ENCODE results near the gene HPN. TPM values are rescaled to one million over a fixed set of nuclear protein-coding genes. Genes with fewer than 3 reads are reported as not detected.
"Not testable (repeated sequence)": the region's sequence is repeated elsewhere in the genome, so short reads cannot be mapped to it uniquely, and the experiment has no call there.

The HPN gene
- total RNA-seq, 1 experiment from 2014 or later = 3.0 TPM

DNA sequence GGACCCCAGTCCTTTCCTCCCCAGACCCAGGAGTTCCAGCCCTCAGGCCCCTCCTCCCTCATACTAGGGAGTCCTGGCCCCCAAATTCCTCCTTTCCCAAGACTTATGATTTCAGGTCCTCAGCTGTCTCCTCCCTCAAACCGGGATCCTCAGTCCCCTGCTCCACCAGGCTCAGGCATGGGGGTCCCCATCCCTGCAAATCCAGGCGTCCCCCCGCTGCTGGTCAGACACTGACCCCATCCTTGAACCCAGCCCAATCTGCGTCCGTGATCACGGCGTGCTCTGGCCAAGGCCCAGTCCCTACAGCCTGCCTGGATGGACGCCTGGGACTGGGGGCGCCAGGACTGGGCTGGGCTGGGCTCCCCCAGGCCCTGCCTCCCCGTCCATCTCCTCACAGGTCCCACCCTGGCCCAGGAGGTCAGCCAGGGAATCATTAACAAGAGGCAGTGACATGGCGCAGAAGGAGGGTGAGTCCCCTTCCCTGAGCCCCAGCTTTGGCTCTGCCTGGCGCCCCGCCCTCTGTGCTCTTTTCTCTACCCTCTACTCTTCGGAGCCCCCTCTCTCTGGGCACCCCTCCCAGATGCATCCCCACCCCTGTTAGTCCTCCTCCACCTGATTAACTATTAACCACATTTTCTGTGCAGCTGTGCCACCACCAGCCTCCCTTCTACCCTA, 672 bp downstream of the HPN start:
- no peak for DNase-seq (ENCODE audit: low spot score)

DNA sequence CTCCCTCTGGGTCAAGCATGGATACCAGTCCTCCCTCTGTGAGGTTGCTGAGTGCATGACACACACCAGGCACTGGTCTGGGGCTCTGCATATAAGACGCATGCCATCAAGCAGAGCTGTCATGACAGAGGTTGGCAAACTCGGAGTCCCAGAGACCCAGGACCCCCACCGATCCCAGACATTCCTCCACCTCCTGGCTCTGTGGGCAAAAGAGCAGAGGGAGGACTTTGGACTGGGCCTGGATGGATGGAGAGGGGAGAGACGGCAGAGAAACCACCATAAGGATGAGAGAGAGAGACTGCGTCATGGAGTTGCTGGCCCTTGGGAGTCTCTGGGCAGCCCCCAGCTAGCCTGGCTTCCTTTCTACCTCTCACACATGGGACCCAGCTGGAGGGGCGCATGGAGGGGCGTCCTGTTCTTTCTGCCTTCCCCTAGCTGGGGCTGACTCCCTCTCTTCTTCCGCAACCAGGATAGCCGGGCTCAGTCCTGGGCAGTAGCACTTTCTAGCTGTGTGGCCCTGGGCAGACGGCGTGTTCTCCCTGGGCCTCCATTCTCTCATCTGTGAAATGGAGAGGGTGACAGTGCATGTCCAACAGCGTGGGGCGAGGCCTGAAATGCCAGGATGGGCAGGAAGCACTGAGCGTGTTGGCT, 1.6 kb downstream of the HPN start:
- no peak for DNase-seq (ENCODE audit: low spot score)

DNA sequence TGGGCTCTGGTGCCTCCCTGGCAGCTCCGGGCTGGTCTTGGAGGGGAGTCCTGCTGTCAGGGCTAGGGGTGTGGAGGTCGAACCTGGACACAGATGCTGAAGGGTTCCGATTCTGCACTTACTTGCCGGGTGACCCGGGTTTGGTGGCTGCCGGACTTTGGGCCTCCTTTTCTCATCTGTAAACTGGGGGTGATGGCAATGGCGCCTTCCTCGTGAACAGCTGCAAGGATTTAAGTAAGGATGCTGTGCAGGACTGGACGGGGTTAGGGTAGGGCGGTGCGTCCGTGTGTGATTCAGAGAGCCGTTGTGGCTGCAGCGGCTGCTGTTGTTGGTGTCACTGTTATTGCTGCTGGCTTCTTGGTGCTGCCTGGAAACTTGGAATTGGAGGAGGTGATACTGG, 2.4 kb downstream of the HPN start:
- DNase-seq (ENCODE audit: low spot score) = no peak

DNA sequence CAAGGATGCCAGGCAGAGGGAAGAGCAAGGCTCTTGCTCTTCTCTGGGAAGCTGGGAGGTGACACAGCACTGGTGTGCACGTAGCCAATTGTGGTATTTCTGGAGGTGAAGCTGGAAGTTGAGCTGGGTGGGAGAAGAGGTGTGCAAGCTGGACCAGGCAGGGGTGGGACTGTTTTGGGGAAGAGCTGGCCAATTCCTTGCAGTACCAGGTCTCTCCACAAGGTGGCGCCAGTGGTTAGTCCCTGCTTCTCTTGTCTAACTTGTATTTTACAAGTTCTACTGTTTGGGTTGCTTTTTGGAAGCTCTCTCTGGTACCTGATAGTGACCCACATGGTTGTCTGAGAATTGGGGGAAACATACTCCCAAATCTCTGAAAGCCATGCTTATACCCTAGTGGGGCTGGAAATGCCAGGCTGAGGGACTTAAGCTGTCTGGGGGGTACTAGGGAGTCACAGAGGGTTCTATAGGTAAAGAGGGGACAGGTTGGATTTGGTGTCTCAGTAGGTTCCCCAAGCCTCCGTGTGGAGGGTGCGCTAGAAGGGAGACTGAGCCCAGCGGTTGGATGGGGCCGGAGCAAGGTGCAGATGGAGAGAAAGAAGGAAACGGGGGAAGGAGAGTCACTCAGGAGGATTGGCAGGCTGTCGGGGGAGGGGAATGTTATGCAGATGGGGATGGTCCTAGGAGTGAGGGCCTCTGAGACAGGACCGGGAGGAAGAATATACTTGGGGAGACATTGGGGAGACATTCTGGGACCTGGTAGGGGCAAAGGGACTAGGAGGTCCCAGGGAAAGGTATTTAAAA, 3.0 kb downstream of the HPN start:
- DNase-seq (ENCODE audit: low spot score) = peak; percentile 83

DNA sequence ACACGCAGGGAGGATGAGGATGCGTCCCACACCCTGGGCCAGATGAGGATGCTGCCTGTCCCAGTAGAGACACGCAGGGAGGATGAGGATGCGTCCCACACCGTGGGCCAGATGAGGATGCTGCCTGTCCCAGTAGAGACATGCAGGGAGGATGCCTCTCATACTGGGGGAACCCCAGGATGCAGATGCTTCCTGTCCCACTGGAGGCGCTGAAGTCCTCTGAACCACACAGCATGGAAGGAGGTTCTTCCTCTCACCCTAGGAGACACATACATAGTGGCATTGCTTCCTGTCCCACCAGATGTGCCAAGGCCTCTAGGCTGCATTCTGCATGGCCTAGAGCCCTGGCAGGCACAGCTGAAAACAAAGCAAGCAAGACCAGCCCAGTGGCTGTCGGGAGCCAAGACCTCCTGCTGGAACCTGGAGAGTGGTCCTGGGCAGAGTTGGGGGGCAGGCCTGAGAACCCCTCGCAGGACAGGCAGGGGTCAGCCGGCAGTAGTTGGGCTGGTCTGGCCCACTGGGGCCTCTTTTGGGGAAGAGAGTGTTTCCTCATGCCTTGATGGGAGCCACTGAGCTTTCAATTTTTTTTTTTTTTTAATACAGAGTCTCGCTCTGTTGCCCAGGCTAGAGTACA, 4.3 kb downstream of the HPN start:
- DNase-seq (ENCODE audit: low spot score) = peak; percentile 63

DNA sequence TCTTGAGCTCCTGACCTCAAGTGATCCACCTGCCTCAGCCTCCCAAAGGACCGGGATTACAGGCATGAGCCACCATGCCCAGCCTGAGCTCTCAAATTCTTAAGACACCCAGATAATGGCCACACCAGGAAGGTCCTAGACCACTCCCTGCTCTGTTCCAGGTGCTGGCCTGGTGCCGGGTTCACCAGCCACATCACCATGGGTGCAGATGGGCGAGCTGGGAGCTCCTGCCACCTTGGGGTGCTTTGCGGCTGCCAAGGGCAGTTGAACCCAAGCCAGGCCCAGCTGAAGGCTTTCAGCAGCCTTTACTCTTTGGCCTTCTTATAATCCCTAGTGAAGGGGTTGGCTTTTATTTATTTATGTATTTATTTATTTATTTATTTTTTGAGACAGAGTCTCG, 4.9 kb downstream of the HPN start:
- no peak for DNase-seq (ENCODE audit: low spot score)

DNA sequence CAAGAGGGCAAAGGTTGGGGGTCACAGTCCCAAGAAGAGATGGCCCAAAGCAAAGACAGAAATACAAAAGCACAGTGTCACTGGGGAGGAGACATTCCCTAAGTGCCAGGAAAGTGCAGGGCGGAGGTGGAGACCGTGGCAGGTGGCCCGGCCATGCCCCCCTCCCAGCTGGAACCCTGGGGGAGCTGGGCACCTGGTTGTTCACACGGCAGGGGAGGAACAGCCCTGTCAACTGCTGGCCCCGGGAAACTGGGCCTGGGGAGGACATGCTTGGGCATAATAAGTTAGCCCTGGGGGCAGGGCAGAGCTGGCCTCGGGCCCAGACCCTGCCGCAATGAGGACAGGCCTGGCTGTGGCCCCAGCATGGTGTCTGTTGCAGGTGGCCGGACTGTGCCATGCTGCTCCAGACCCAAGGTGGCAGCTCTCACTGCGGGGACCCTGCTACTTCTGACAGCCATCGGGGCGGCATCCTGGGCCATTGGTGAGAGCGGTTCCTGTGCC, 7.4 kb downstream of the HPN start:
- DNase-seq (ENCODE audit: low spot score) = no peak

DNA sequence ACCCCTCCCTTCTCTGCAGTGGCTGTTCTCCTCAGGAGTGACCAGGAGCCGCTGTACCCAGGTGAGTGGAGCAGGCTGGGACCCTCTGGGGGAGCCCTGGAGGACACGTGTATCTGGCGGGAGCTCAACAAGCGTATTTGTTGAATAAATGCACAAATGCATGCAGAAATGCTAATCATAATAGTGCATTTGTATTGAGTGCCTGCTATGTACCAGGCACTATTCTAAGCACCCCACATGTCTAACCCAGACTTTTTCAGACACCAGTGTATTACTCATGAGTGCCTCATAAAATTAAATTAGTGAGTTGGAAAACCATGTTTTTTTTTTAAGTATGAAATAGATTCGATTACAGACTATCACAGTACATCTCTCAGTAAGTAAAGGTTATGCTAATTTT, 7.9 kb downstream of the HPN start:
- no peak for DNase-seq (ENCODE audit: low spot score)

DNA sequence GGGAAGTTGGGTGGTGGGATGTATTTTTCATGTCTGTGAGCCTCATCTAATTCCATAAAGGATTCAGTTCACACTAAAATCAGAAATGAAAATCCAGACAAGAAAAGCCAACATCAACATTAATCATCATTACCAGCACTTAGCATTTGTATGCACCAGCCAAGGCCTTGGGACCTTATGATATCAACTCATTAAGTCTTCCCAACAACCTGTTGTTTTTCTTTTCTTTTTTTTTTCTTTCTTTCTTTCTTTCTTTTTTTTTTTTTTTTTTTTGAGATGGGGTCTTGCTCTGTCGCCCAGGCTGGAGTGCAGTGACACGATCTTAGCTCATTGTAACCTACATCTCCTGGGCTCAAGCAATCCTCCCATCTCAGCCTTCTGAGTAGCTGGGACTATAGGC, 9.1 kb downstream of the HPN start:
- DNase-seq (ENCODE audit: low spot score) = not testable (repeated sequence)

DNA sequence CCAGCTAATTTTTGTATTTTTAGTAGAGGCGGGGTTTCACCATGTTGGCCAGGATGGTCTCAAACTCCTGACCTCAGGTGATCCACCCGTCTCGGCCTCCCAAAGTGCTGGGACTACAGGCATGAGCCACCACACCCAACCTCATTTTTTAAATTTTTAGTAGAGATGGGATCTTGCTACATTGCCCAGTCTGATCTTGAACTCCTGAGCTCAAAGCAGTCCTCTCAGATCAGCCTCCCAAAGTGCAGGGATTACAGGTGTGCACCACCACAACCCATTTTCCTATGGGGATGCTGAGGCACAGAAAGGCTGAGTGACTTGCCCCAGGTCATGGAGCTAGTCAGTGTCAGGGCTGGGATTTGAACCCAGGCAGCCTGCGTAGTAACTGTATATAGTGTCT, 9.7 kb downstream of the HPN start:
- not testable (repeated sequence) for DNase-seq (ENCODE audit: low spot score)

DNA sequence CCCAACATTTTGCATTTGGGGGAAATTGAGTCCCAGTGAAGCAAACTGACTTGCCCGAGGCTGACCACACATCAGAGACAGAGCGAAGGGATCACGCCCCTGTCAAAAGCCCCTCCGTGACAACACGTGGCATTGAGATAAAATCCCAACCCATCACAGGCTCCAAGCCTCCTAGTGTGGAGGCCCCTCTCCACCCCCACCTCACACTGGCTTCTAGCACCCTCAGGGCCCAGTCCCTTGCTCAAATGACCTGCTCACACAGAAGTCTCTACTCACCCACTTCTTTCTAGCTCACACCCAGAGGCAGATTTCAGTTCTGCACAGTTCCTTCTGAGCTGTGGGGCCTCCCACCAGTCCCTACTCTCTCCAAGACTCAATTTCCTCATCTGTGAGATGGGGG, 10.3 kb downstream of the HPN start:
- no peak for DNase-seq (ENCODE audit: low spot score)

DNA sequence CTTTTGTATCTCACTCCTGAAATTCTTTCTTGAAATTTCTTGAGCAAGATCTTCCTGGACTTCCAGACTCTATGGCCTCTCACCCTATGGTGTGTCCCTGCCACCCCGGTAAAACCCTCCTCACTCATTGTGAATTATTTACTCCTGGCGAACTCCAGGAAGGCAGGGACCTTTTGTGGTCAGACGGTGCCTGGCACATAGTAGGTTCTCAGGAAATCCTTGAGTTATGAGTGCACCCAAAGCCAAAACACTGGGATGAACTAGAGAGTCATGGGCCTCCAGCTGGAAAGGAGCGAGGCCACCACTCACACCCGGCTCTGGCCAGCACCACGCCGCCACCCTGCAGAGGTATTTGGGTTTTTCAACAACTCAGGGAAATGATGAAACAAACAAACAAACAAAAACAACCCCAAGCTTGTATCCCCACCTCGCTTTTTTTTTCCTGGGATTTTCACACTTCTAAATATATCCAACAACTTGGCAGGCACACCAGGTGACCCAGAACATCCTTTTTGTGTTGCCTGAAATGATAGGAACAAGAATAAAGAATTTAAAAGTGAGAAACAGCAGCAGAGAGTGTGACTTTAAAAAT, 11.2 kb downstream of the HPN start:
- DNase-seq (ENCODE audit: low spot score) = no peak

DNA sequence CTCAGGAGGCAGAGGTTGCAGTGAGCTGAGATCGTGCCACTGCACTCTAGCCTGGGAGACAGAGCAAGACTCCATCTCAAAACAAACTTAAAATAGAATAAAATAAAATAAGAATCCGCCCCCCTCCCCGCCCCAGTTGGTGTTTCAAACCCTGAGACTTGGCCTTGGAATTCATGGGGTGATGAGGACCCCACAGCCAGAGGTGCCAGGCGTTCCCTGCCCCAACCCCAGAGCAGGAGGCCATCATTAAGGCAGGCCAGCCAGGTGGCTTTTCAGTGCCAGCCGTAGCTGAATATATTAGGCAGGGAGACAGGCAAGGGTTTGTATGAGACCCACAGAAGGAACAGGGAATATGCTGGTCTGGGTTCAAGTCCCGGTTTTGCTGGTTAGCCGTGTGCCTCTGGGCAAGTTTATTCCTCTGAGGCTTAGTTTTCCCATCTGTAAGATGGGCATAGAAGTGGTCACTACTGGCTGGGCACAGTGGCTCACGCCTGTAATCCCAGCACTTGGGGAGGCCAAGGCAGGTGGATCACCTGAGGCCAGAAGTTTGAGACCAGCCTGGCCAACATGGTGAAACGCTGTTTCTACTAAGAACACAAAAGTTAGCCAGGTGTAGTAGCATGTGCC, 12.3 kb downstream of the HPN start:
- DNase-seq (ENCODE audit: low spot score) = no peak

DNA sequence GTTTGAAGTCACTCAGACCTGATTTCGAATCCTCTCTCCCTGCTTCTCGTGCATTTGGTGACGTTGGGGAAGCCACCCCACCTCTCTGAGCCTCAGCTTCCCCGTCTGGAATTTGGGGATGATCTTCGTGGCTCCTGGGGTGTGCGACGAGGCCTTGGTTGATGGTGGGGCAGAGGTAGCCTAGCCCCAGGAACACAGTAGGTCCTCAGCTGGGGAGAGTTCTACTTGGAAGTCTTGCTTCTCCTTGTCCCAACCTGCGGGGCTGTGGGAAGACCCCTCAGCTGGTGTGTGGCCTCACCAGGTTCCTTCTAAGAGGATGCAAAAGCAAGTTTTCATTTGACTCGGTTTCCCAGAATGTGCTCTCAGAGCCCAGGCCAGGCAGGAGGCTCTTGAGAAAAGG, 13.1 kb downstream of the HPN start:
- no peak for DNase-seq (ENCODE audit: low spot score)

DNA sequence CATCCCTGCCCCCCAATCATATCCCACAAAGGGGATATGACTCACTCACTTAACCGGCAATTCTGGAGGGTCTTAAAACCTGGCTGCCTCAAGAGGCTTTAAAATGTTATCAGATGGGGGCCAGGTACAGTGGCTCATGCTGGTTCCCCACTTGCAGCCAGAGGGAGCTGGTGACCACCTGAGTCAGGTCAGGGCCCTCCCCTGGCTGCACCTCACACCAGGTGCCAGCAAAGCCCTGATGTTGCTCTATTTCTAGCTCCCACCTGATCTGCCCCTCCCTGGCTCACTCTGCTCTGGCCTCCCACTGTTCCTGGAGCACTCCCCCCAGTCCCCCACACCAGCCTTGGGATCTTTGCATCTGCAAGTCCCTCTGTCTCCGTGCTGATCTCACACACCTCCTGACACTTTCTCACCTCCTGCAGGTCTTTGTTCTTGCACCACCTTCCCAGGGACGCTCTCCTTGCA, 14.2 kb downstream of the HPN start:
- peak; percentile 59 for DNase-seq (ENCODE audit: low spot score)

DNA sequence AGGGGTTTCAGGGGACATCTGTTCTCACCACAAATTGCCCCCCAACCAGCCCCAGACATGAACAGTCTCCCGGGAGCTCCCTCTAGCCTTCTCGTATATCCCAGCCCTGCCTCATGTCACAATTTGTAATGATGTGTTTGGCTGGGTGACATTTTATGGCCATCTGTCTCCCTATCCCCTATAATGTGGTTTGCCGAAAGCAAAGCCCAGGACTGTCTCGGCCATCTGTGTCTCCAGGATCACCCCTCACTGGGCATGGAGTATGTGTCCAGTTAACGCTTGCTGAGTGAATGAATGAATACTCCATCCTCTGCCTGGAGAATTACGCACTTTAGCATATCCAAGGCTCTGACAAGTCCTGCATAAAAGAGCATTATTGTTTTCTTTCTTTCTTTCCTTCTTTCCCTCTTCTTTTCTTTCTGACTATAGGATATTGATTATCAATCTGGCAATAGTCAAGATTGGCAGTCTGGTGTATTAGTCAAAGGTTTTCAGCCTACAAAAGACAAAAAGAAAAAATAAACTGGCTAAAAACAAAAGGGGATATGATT, 15.1 kb downstream of the HPN start:
- DNase-seq (ENCODE audit: low spot score) = no peak

DNA sequence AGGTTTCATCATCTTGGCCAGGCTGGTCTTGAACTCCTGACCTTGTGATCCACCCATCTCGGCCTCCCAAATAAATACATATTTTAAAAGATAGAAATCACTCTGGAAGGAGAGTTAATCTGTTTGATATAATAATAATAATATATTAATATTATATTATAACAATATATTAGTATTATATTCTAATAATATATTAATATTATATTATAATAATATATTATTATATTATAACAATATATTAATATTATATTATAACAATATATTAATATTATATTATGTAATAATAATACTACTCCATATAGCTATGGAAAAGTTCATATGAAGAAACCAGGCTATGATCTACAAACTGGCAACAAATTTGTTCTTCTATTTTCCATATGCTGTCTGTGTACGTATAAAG, 16.8 kb downstream of the HPN start:
- no peak for DNase-seq (ENCODE audit: low spot score)

DNA sequence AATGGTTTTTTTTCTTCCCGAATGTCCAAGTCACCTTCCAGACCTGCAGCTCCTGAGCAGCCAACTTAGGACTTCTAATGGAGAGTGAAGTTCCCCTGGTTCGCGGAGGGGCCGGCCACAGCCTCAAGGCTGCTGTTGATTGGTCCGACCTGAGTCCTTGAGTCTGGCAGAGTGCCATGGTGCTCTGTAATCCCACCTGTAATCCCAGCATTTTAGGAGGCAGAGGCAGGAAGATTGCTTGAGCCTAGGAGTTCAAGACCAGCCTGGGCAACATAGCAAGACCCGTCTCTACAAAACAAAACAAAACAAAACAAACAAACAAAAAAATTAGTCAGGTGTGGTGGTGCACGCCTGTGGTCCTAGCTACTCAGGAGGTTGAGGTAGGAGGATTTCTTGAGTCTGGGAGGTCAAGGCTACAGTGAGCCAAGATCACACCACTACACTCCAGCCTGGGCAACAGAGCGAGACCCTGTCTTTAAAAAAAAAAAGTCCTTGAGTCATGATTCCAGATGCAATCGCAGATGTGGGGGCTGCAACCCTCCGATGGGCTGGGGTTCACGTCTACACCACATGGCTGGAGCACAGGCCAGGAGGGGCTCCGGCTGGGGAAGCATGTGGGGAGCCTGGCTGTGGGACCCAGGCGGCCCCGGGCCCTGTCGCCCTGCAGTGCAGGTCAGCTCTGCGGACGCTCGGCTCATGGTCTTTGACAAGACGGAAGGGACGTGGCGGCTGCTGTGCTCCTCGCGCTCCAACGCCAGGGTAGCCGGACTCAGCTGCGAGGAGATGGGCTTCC, 17.7 kb downstream of the HPN start:
- no peak for DNase-seq (ENCODE audit: low spot score)

DNA sequence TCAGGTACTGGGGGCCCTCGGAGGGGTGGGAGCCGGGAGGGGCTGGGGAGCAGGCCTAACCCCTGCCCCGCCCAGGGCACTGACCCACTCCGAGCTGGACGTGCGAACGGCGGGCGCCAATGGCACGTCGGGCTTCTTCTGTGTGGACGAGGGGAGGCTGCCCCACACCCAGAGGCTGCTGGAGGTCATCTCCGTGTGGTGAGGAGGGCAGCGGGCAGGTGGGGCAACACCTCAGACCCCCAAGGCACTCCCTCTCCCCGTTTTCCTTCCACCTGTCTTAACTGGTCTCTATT, 18.2 kb downstream of the HPN start:
- DNase-seq (ENCODE audit: low spot score) = no peak

DNA sequence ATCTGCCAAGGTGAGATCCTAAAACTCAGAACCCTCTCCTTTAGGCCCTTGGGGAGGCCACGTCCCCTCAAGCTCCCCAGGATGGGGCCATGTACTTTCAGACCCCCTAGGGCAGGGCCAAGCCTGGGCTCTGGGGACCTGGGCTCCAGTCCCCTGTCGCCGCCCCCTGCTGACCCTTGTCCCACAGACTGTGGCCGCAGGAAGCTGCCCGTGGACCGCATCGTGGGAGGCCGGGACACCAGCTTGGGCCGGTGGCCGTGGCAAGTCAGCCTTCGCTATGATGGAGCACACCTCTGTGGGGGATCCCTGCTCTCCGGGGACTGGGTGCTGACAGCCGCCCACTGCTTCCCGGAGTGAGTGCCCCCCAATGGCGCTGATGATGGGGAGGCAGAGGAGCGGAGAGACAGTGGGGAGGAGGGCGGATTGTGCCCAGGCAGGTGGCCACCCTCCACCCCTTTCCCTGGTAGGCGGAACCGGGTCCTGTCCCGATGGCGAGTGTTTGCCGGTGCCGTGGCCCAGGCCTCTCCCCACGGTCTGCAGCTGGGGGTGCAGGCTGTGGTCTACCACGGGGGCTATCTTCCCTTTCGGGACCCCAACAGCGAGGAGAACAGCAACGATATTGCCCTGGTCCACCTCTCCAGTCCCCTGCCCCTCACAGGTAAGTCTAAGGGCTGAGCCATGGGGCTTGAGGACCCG, 18.8 kb downstream of the HPN start:
- DNase-seq (ENCODE audit: low spot score) = no peak

Measured in HT-29 (cell line).